ENCODE data around the gene APOBEC4. TPM values are rescaled to one million over a fixed set of nuclear protein-coding genes. Genes with fewer than 3 reads are reported as not detected.
A peak's percentile ranks its signal among the peaks of the same experiment; 100 is the strongest.

Gene APOBEC4
- total and polyA plus RNA-seq, 2 of the 13 experiments (the other 11 are each of a cell fraction or from before 2014, with no cell fraction given) = not detected

GRCh38 chr1:183635606-183636333 is 17.3 kb downstream of the APOBEC4 start, which contains the start of gene ARPC5 (continued):
- TF ChIP-seq PHF21A (CRISPR knock-in tag; IDR thresholded peaks at IDR 0.05) = peak; percentile 61; the same call in 1 of the 2 replicates
- TF ChIP-seq SP5 (CRISPR knock-in tag; IDR thresholded peaks at IDR 0.05; ENCODE audit: borderline replicate concordance, low read depth) = peak; percentile 37; the same call in 1 of the 2 replicates
- no peak; the same call in 1 of the 2 replicates for TF ChIP-seq TARDBP (CRISPR knock-in tag; IDR thresholded peaks at IDR 0.05)
- peak; percentile 74; the same call in 1 of the 2 replicates for TF ChIP-seq ZNF83 (CRISPR knock-in tag; IDR thresholded peaks at IDR 0.05; ENCODE audit: borderline replicate concordance)
- no peak for TF ChIP-seq NCOA1 (CRISPR knock-in tag; IDR thresholded peaks at IDR 0.05)
- TF ChIP-seq MYC (CRISPR knock-in tag; IDR thresholded peaks at IDR 0.05; ENCODE audit: borderline replicate concordance) = peak; percentile 51; the same call in 1 of the 2 replicates
- TF ChIP-seq MXD3 (CRISPR knock-in tag; IDR thresholded peaks at IDR 0.05) = 0 out of 2 replicates have a peak, but pooled peaks have one; percentile 50
- peak; percentile 90 for TF ChIP-seq ZFY (CRISPR knock-in tag; IDR thresholded peaks at IDR 0.05)
- TF ChIP-seq CSRNP1 (CRISPR knock-in tag; IDR thresholded peaks at IDR 0.05) = no peak; the same call in 1 of the 2 replicates
- peak; percentile 71; the same call in 1 of the 2 replicates for TF ChIP-seq ZNF589 (CRISPR knock-in tag; conservative IDR thresholded peaks at IDR 0.05)
- TF ChIP-seq ARNTL (CRISPR knock-in tag; IDR thresholded peaks at IDR 0.05) = peak; percentile 23; the same call in 1 of the 2 replicates
- TF ChIP-seq, protein P1, sequence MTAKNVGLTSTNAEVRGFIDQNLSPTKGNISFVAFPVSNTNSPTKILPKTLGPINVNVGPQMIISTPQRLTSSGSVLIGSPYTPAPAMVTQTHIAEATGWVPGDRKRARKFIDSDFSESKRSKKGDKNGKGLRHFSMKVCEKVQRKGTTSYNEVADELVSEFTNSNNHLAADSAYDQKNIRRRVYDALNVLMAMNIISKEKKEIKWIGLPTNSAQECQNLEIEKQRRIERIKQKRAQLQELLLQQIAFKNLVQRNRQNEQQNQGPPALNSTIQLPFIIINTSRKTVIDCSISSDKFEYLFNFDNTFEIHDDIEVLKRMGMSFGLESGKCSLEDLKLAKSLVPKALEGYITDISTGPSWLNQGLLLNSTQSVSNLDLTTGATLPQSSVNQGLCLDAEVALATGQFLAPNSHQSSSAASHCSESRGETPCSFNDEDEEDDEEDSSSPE (CRISPR knock-in tag; IDR thresholded peaks at IDR 0.05) = peak; percentile 91
- TF ChIP-seq ZNF775 (CRISPR knock-in tag; IDR thresholded peaks at IDR 0.05; ENCODE audit: borderline replicate concordance) = no peak
- TF ChIP-seq, protein P2, sequence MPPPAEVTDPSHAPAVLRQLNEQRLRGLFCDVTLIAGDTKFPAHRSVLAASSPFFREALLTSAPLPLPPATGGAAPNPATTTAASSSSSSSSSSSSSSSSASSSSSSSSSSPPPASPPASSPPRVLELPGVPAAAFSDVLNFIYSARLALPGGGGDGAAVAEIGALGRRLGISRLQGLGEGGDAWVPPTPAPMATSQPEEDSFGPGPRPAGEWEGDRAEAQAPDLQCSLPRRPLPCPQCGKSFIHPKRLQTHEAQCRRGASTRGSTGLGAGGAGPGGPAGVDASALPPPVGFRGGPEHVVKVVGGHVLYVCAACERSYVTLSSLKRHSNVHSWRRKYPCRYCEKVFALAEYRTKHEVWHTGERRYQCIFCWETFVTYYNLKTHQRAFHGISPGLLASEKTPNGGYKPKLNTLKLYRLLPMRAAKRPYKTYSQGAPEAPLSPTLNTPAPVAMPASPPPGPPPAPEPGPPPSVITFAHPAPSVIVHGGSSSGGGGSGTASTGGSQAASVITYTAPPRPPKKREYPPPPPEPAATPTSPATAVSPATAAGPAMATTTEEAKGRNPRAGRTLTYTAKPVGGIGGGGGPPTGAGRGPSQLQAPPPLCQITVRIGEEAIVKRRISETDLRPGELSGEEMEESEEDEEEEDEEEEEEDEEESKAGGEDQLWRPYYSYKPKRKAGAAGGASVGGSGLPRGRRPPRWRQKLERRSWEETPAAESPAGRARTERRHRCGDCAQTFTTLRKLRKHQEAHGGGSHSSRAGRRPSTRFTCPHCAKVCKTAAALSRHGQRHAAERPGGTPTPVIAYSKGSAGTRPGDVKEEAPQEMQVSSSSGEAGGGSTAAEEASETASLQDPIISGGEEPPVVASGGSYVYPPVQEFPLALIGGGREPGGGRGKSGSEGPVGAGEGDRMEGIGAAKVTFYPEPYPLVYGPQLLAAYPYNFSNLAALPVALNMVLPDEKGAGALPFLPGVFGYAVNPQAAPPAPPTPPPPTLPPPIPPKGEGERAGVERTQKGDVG (CRISPR knock-in tag; IDR thresholded peaks at IDR 0.05; ENCODE audit: borderline replicate concordance) = no peak
- peak; percentile 53 for TF ChIP-seq PAXIP1 (CRISPR knock-in tag; conservative IDR thresholded peaks at IDR 0.05)
- TF ChIP-seq, protein P3, sequence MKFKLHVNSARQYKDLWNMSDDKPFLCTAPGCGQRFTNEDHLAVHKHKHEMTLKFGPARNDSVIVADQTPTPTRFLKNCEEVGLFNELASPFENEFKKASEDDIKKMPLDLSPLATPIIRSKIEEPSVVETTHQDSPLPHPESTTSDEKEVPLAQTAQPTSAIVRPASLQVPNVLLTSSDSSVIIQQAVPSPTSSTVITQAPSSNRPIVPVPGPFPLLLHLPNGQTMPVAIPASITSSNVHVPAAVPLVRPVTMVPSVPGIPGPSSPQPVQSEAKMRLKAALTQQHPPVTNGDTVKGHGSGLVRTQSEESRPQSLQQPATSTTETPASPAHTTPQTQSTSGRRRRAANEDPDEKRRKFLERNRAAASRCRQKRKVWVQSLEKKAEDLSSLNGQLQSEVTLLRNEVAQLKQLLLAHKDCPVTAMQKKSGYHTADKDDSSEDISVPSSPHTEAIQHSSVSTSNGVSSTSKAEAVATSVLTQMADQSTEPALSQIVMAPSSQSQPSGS (CRISPR knock-in tag; IDR thresholded peaks at IDR 0.05) = no peak
